H1 (cell line): ENCODE measurements around the gene TECR. TPM values are rescaled to one million over a fixed set of nuclear protein-coding genes. Genes with fewer than 3 reads are reported as not detected.

Experiments
- ASH2L ChIP-seq: fragments of 200-600, 300-600 bp; sonication (generic); IDR thresholded peaks from one replicate; pipeline ENCODE4 v1.7.1; 2017; ENCODE audit warnings: low read length
- BACH1 ChIP-seq: IDR thresholded peaks from 2 replicates; pipeline ENCODE4 v1.6.1; 2012; ENCODE audit warnings: low read length, improper control_type of control experiment
- EZH2 ChIP-seq: fragments of 200-600 bp; sonication (generic); IDR thresholded peaks from 2 replicates; pipeline ENCODE4 v1.7.1; 2012; ENCODE audit warnings: low read depth, mild to moderate bottlenecking, moderate library complexity, low read length, inconsistent platforms; ENCODE audit not compliant: severe bottlenecking
- FOSL1 ChIP-seq: IDR thresholded peaks from 2 replicates; pipeline ENCODE4 v1.6.1; 2011; ENCODE audit warnings: mild to moderate bottlenecking, low read depth, low read length, moderate library complexity; ENCODE audit not compliant: insufficient read depth
- KDM1A ChIP-seq: fragments of 200-600, 300-600 bp; sonication (generic); IDR thresholded peaks from 2 replicates; pipeline ENCODE4 v1.7.1; 2016; ENCODE audit warnings: mild to moderate bottlenecking, low read length, borderline replicate concordance
- KDM4A ChIP-seq: IDR thresholded peaks from one replicate; pipeline ENCODE4 v1.7.1; 2012; ENCODE audit warnings: low read depth, mild to moderate bottlenecking, moderate library complexity, low read length, inconsistent platforms; ENCODE audit not compliant: severe bottlenecking
- MAFK ChIP-seq: IDR thresholded peaks from 2 replicates; pipeline ENCODE4 v1.6.1; 2012; ENCODE audit warnings: low read depth, mild to moderate bottlenecking, improper control_type of control experiment, low read length
- NANOG ChIP-seq: IDR thresholded peaks from 2 replicates; pipeline ENCODE4 v1.6.1; 2011; ENCODE audit warnings: low read length, low read depth, mild to moderate bottlenecking, inconsistent platforms; ENCODE audit not compliant: insufficient read depth, poor library complexity, severe bottlenecking
- RFX5 ChIP-seq: IDR thresholded peaks from 2 replicates; pipeline ENCODE4 v1.6.1; 2011; ENCODE audit warnings: low read depth, low read length, improper control_type of control experiment, borderline replicate concordance
- RXRA ChIP-seq: IDR thresholded peaks from 2 replicates; pipeline ENCODE4 v1.6.1; 2011; ENCODE audit warnings: low read depth, mild to moderate bottlenecking, low read length, moderate library complexity; ENCODE audit not compliant: insufficient read depth
- SIN3A ChIP-seq, 2 experiments: IDR thresholded peaks in 1 of 2; conservative IDR thresholded peaks in 1 of 2; 2 replicates each; pipeline ENCODE4 v1.6.1; 2011 to 2012; ENCODE audit warnings: low read length in 2 of 2, improper control_type of control experiment in 1 of 2, low read depth in 1 of 2, mild to moderate bottlenecking in 1 of 2
- SIX5 ChIP-seq: IDR thresholded peaks from 2 replicates; pipeline ENCODE4 v1.6.1; 2011; ENCODE audit warnings: mild to moderate bottlenecking, low read depth, low read length
- SP1 ChIP-seq: IDR thresholded peaks from 2 replicates; pipeline ENCODE4 v1.6.1; 2011; ENCODE audit warnings: low read depth, low read length
- TBP ChIP-seq: IDR thresholded peaks from 2 replicates; pipeline ENCODE4 v1.6.1; 2011; ENCODE audit warnings: low read depth, low read length, improper control_type of control experiment
- TEAD4 ChIP-seq: IDR thresholded peaks from 2 replicates; pipeline ENCODE4 v1.6.1; 2012; ENCODE audit warnings: low read depth, low read length, inconsistent platforms, mixed read lengths
- ZNF274 ChIP-seq: IDR thresholded peaks from 2 replicates; pipeline ENCODE4 v1.7.0; 2012; ENCODE audit warnings: low read length, borderline replicate concordance; ENCODE audit errors: extremely low read depth
- polyA plus RNA-seq, 7 experiments: library from polyadenylated mRNA; depleted of rRNA in 3 of 7; stranded (reverse) in 5 of 7; unstranded in 2 of 7; fragments of >200 nt in 5 of 7; fragments of 200-250 nt in 2 of 7; gene quantifications; 1 replicate in 5 of 7; 2 replicates in 1 of 7; 4 replicates in 1 of 7; pipeline versions ENCODE4 v1.2.1 to v1.2.3, GENCODE V29; 2011 to 2013; ENCODE audit warnings: missing spikeins in 2 of 7, mixed read lengths in 2 of 7
- total RNA-seq: library from RNA; stranded (reverse); fragmentation: NEBNext Ultra II Directional; extraction: Animal tissue kit (Norgen Biotek cat#: 25700); gene quantifications from 2 replicates; pipeline ENCODE4 v1.2.1, GENCODE V29; 2021
- TF ChIP-seq, protein P1 (sequence below): IDR thresholded peaks from 2 replicates; pipeline ENCODE4 v1.6.1; 2012; ENCODE audit warnings: inconsistent platforms
- TF ChIP-seq, protein P2 (sequence below): IDR thresholded peaks from 2 replicates; pipeline ENCODE4 v1.6.1; 2011; ENCODE audit warnings: low read length, improper control_type of control experiment
- TF ChIP-seq, protein P3 (sequence below): IDR thresholded peaks from 2 replicates; pipeline ENCODE4 v1.6.1; 2011; ENCODE audit warnings: low read depth, mild to moderate bottlenecking, low read length; ENCODE audit not compliant: insufficient read depth
- TF ChIP-seq, protein P4 (sequence below), 3 experiments: IDR thresholded peaks; 1 replicate in 2 of 3; 2 replicates in 1 of 3; pipeline versions ENCODE4 v1.5.1 to v1.6.1; 2011; ENCODE audit warnings: low read length in 3 of 3, mild to moderate bottlenecking in 3 of 3, inconsistent platforms in 2 of 3, low read depth in 1 of 3, moderate library complexity in 1 of 3; ENCODE audit not compliant: insufficient read depth in 1 of 3; ENCODE audit errors: control extremely low read depth in 1 of 3

The TECR gene
- total and polyA plus RNA-seq, 2 of the 8 experiments (the other 6 are each of a cell fraction or from before 2014, with no cell fraction given): 172 to 405 TPM

DNA sequence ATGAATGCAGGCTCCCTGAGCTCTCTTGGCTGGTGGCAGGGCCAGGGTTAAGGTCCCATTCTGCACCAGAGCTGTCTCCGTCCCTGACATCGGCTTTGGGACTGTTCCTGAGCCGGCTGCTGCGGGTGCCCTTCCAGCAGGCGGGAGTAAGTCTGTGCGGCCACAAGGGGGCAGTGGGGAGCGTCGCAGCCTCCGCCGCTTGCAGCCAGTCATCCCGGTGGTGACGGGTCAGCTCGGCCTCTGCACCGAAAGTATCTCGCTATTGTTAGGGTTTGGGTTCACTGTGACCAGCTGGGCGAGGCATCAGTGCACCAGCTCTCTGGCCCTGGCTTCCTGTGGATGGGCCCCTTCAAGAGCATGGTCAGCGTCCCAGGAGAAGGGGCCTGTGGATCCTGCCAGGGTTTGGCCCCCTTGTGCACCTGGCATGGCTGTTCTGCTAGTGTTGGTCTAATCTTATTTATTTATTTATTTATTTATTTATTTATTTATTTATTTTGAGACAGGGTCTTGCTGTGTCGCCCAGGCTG lies 27.3 kb downstream of the TECR start (continued):
- TF ChIP-seq, protein P1, sequence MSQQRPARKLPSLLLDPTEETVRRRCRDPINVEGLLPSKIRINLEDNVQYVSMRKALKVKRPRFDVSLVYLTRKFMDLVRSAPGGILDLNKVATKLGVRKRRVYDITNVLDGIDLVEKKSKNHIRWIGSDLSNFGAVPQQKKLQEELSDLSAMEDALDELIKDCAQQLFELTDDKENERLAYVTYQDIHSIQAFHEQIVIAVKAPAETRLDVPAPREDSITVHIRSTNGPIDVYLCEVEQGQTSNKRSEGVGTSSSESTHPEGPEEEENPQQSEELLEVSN: no peak
- no peak for TF ChIP-seq RXRA
- TF ChIP-seq SIN3A (conservative IDR thresholded peaks at IDR 0.05 in 1 of 2, IDR thresholded peaks at IDR 0.05 in 1 of 2; ENCODE audit: low read depth in 1 of 2, low read length in 2 of 2): peak in 1 of 2 experiments; percentile 73; a peak in 2 of 4 replicates
- no peak for TF ChIP-seq FOSL1
- TF ChIP-seq, protein P2, sequence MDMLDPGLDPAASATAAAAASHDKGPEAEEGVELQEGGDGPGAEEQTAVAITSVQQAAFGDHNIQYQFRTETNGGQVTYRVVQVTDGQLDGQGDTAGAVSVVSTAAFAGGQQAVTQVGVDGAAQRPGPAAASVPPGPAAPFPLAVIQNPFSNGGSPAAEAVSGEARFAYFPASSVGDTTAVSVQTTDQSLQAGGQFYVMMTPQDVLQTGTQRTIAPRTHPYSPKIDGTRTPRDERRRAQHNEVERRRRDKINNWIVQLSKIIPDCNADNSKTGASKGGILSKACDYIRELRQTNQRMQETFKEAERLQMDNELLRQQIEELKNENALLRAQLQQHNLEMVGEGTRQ: no peak
- no peak for TF ChIP-seq ZNF274
- TF ChIP-seq MAFK: 0 out of 2 replicates have a peak, but pooled peaks have one; percentile 6
- TF ChIP-seq SP1: 0 out of 2 replicates have a peak, but pooled peaks have one; percentile 17
- TF ChIP-seq SIX5: no peak
- TF ChIP-seq NANOG: no peak
- no peak for TF ChIP-seq RFX5
- no peak for TF ChIP-seq TEAD4
- no peak for TF ChIP-seq KDM4A
- no peak for TF ChIP-seq KDM1A
- TF ChIP-seq ASH2L: no peak
- no peak for TF ChIP-seq EZH2
- TF ChIP-seq, protein P3, sequence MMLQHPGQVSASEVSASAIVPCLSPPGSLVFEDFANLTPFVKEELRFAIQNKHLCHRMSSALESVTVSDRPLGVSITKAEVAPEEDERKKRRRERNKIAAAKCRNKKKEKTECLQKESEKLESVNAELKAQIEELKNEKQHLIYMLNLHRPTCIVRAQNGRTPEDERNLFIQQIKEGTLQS: no peak
- TF ChIP-seq BACH1: no peak
- peak; percentile 36; the same call in 1 of the 2 replicates for TF ChIP-seq TBP
- TF ChIP-seq, protein P4, sequence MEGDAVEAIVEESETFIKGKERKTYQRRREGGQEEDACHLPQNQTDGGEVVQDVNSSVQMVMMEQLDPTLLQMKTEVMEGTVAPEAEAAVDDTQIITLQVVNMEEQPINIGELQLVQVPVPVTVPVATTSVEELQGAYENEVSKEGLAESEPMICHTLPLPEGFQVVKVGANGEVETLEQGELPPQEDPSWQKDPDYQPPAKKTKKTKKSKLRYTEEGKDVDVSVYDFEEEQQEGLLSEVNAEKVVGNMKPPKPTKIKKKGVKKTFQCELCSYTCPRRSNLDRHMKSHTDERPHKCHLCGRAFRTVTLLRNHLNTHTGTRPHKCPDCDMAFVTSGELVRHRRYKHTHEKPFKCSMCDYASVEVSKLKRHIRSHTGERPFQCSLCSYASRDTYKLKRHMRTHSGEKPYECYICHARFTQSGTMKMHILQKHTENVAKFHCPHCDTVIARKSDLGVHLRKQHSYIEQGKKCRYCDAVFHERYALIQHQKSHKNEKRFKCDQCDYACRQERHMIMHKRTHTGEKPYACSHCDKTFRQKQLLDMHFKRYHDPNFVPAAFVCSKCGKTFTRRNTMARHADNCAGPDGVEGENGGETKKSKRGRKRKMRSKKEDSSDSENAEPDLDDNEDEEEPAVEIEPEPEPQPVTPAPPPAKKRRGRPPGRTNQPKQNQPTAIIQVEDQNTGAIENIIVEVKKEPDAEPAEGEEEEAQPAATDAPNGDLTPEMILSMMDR (IDR thresholded peaks at IDR 0.05; ENCODE audit: control extremely low read depth in 1 of 3, insufficient read depth in 1 of 3, low read depth in 1 of 3, low read length in 3 of 3): peak; percentile 92 to 99 (median 99)
